Measurements from ENCODE around the gene ASIC5. TPM values are rescaled to one million over a fixed set of nuclear protein-coding genes. Genes with fewer than 3 reads are reported as not detected.
"Not testable (repeated sequence)": the region's sequence is repeated elsewhere in the genome, so short reads cannot be mapped to it uniquely, and the experiment has no call there.

Gene ASIC5
- total RNA-seq, 1 donor from 2014 or later = not detected

- intact Hi-C loops (cut with DNase I) = no loop called here
- no peak for DNase-seq (ENCODE audit: low spot score)
Observed at GRCh38 chr4:155807021-155807420, 59.1 kb downstream of the ASIC5 start.

GRCh38 chr4:155805016-155805415 lies 61.1 kb downstream of the ASIC5 start:
- no peak for DNase-seq (ENCODE audit: low spot score)
- intact Hi-C loops (cut with DNase I) = no loop called here

GRCh38 chr4:155802190-155802959 lies 63.7 kb downstream of the ASIC5 start:
- intact Hi-C loops (cut with DNase I) = no loop called here
- no peak for DNase-seq (ENCODE audit: low spot score)

- no peak for DNase-seq (ENCODE audit: low spot score)
- intact Hi-C loops (cut with DNase I) = no loop called here
Observed at GRCh38 chr4:155800685-155801343, 65.3 kb downstream of the ASIC5 start.

- no peak for DNase-seq (ENCODE audit: low spot score)
- intact Hi-C loops (cut with DNase I) = no loop called here
Observed at GRCh38 chr4:155799794-155800123, 66.3 kb downstream of the ASIC5 start.

- DNase-seq (ENCODE audit: low spot score) = no peak
- intact Hi-C loops (cut with DNase I) = no loop called here
Observed at GRCh38 chr4:155799116-155799793, 66.8 kb downstream of the ASIC5 start.

GRCh38 chr4:155797581-155797980 lies 68.5 kb downstream of the ASIC5 start:
- intact Hi-C loops (cut with DNase I) = not testable (repeated sequence)

GRCh38 chr4:155795991-155796390 lies 70.1 kb downstream of the ASIC5 start:
- no peak for DNase-seq (ENCODE audit: low spot score)
- intact Hi-C loops (cut with DNase I) = no loop called here

More at GRCh38 chr4:155797581-155797980, 68.5 kb downstream of the ASIC5 start:
- not testable (repeated sequence) for DNase-seq (ENCODE audit: low spot score)

GRCh38 chr4:155794589-155795236 lies 71.4 kb downstream of the ASIC5 start:
- intact Hi-C loops (cut with DNase I) = no loop called here
- no peak for DNase-seq (ENCODE audit: low spot score)

- no peak for DNase-seq (ENCODE audit: low spot score)
- intact Hi-C loops (cut with DNase I) = loop anchor here (10.0 kb wide), 1 partner anchor 125 kb away; the partner anchor contains the start of gene GUCY1A1
Observed at GRCh38 chr4:155789982-155790381, 76.1 kb downstream of the ASIC5 start.

GRCh38 chr4:155789391-155789790 lies 76.7 kb downstream of the ASIC5 start:
- DNase-seq (ENCODE audit: low spot score) = no peak
- intact Hi-C loops (cut with DNase I) = loop anchor here (10.0 kb wide), 1 partner anchor 125 kb away; the partner anchor contains the start of gene GUCY1A1

- intact Hi-C loops (cut with DNase I) = loop anchor here (2.0 to 10.0 kb wide), 3 partner anchors 122 to 382 kb away; partner anchors contain the start of gene GUCY1A1
- DNase-seq (ENCODE audit: low spot score) = no peak
Observed at GRCh38 chr4:155787113-155787710, 78.9 kb downstream of the ASIC5 start.

GRCh38 chr4:155785828-155786227 lies 80.2 kb downstream of the ASIC5 start:
- intact Hi-C loops (cut with DNase I) = loop anchor here (2.0 to 10.0 kb wide), 3 partner anchors 121 to 381 kb away; partner anchors contain the start of gene GUCY1A1
- DNase-seq (ENCODE audit: low spot score) = no peak

GRCh38 chr4:155784637-155785036 lies 81.4 kb downstream of the ASIC5 start:
- DNase-seq (ENCODE audit: low spot score) = no peak
- intact Hi-C loops (cut with DNase I) = loop anchor here (10.0 kb wide), 1 partner anchor 120 kb away; the partner anchor contains the start of gene GUCY1A1

- no peak for DNase-seq (ENCODE audit: low spot score)
- intact Hi-C loops (cut with DNase I) = loop anchor here (10.0 kb wide), 1 partner anchor 117 kb away; the partner anchor contains the start of gene GUCY1A1
Observed at GRCh38 chr4:155781249-155781831, 84.7 kb downstream of the ASIC5 start.

GRCh38 chr4:155780775-155781174 lies 85.3 kb downstream of the ASIC5 start:
- DNase-seq (ENCODE audit: low spot score) = no peak
- intact Hi-C loops (cut with DNase I) = loop anchor here (10.0 kb wide), 1 partner anchor 116 kb away; the partner anchor contains the start of gene GUCY1A1
